Activated CD8-positive, alpha-beta memory T cell treated with anti-CD3 and anti-CD28 coated beads for 4 hours (primary cell): ENCODE data around the gene COMMD10.
A peak's percentile ranks its signal among the peaks of the same experiment; 100 is the strongest.
"Not testable (repeated sequence)": the region's sequence is repeated elsewhere in the genome, so short reads cannot be mapped to it uniquely, and the experiment has no call there.

Experiments used
- DNase-seq, 2 donors: peaks; one replicate each; pipeline ENCODE4 v3.0.0-alpha.2; 2020; ENCODE audit warnings: low read depth in 2 of 2

The COMMD10 gene

GRCh38 chr5:116084871-116085715 is at the start of gene COMMD10:
Gene COMMD10, plus strand, starts transcription at chr5:116085025.
- peak; percentile 61 to 77 for DNase-seq

- no peak for DNase-seq
Measured at GRCh38 chr5:116035123-116035522, 49.7 kb upstream of the COMMD10 start.

GRCh38 chr5:116037236-116037822 is 47.5 kb upstream of the COMMD10 start:
- DNase-seq, result no peak

- no peak for DNase-seq
Measured at GRCh38 chr5:116038817-116039216, 46.0 kb upstream of the COMMD10 start.

GRCh38 chr5:116042375-116042774 is 42.5 kb upstream of the COMMD10 start:
- DNase-seq, result no peak

GRCh38 chr5:116044073-116044472 is 40.8 kb upstream of the COMMD10 start:
- DNase-seq, result no peak

- no peak for DNase-seq
Measured at GRCh38 chr5:116045821-116046220, 39.0 kb upstream of the COMMD10 start.

- DNase-seq, result no peak
Measured at GRCh38 chr5:116046261-116046660, 38.6 kb upstream of the COMMD10 start.

- DNase-seq, result no peak
Measured at GRCh38 chr5:116046823-116047222, 38.0 kb upstream of the COMMD10 start.

GRCh38 chr5:116058346-116058936 is 26.4 kb upstream of the COMMD10 start:
- DNase-seq, result no peak

- no peak for DNase-seq
Measured at GRCh38 chr5:116062352-116062751, 22.5 kb upstream of the COMMD10 start.

GRCh38 chr5:116063950-116064349 is 20.9 kb upstream of the COMMD10 start:
- no peak for DNase-seq

- peak in 1 of 2 donors; percentile 8 for DNase-seq
Measured at GRCh38 chr5:116068028-116068632, 16.7 kb upstream of the COMMD10 start.

- DNase-seq, result no peak
Measured at GRCh38 chr5:116071211-116071610, 13.6 kb upstream of the COMMD10 start.

GRCh38 chr5:116075191-116075831 is 9.5 kb upstream of the COMMD10 start:
- DNase-seq, result no peak

- no peak for DNase-seq
Measured at GRCh38 chr5:116076496-116076895, 8.3 kb upstream of the COMMD10 start.

- no peak for DNase-seq
Measured at GRCh38 chr5:116078199-116078598, 6.6 kb upstream of the COMMD10 start.

GRCh38 chr5:116084287-116084691 is 536 bp upstream of the COMMD10 start:
- no peak for DNase-seq

GRCh38 chr5:116086309-116086708 is 1.5 kb downstream of the COMMD10 start:
- DNase-seq, result not testable (repeated sequence)

GRCh38 chr5:116088062-116088461 is 3.2 kb downstream of the COMMD10 start:
- no peak for DNase-seq

- no peak for DNase-seq
Measured at GRCh38 chr5:116090302-116090701, 5.5 kb downstream of the COMMD10 start.

- DNase-seq, result no peak
Measured at GRCh38 chr5:116091416-116091815, 6.6 kb downstream of the COMMD10 start.
